ENCODE measurements around the gene AGAP2.

AGAP2 gene

DNA sequence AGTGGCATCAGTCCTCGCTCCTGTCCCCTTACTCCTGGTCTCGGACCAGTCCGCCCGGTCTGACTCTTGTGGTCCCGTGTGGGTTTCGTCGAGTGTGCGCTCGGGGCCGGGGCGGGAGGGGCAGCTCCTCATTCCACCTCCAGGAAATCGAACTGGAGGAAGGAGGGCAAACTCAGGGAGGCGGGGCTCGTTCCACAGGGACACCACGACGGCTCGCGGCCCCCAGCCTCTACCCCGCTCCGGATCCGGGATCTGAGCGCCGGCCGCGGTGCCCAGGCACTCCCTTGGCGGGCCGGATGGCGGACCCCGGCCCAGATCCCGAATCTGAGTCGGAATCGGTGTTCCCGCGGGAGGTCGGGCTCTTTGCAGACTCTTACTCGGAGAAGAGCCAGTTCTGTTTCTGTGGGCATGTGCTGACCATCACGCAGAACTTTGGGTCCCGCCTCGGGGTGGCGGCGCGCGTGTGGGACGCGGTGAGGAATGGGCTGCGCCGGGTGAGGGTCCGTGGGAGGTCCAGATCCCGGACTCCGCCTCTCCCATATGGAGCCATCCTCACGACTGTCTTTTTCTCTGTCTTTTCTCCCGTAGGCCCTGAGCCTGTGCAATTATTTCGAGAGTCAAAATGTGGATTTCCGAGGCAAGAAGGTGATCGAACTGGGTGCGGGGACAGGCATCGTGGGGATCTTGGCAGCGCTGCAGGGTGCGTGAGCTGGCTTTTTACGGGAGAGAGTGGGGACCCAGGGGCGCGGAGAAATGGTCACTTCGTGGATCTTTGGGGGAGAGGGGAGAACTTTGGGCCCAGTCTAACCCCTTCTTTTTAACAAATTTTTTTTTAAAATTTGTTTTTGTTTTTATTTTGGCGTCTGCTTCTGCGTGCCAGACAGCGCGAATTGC lies 34.1 kb upstream of the AGAP2 start, which contains the start of gene EEF1AKMT3:
TSS of gene EEF1AKMT3 (plus strand) at position 186 of the 894 bp plus-strand sequence. CDS start at position 297, 111 bp downstream.
- Histone ChIP-seq H3K4me1 (peaks cover 10% of the 10 kb centered on the region), H3K79me2 (no peaks in the 10 kb centered on the region), H3K9me3 (ENCODE audit: control insufficient read depth, low read length) (no peaks in the 10 kb centered on the region), H2AFZ (peak within 1 kb of the TSS; percentile 99), H3K27me3 (ENCODE audit: control insufficient read depth, insufficient read depth, low read length) (no peaks in the 10 kb centered on the region), H3K36me3 (ENCODE audit: control insufficient read depth, insufficient read depth, low read length) (no peaks in the 10 kb centered on the region), H3K9ac (peak within 1 kb of the TSS; percentile 87), H3K4me2 (ENCODE audit: low read length) (peak within 1 kb of the TSS; percentile 98), H3K4me3 (ENCODE audit: low read depth, low read length) (peak within 1 kb of the TSS; percentile 92), H3K27ac (peak within 1 kb of the TSS; percentile 82)
- TF ChIP-seq, protein P1, sequence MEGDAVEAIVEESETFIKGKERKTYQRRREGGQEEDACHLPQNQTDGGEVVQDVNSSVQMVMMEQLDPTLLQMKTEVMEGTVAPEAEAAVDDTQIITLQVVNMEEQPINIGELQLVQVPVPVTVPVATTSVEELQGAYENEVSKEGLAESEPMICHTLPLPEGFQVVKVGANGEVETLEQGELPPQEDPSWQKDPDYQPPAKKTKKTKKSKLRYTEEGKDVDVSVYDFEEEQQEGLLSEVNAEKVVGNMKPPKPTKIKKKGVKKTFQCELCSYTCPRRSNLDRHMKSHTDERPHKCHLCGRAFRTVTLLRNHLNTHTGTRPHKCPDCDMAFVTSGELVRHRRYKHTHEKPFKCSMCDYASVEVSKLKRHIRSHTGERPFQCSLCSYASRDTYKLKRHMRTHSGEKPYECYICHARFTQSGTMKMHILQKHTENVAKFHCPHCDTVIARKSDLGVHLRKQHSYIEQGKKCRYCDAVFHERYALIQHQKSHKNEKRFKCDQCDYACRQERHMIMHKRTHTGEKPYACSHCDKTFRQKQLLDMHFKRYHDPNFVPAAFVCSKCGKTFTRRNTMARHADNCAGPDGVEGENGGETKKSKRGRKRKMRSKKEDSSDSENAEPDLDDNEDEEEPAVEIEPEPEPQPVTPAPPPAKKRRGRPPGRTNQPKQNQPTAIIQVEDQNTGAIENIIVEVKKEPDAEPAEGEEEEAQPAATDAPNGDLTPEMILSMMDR (IDR thresholded peaks at IDR 0.05), result no peak

DNA sequence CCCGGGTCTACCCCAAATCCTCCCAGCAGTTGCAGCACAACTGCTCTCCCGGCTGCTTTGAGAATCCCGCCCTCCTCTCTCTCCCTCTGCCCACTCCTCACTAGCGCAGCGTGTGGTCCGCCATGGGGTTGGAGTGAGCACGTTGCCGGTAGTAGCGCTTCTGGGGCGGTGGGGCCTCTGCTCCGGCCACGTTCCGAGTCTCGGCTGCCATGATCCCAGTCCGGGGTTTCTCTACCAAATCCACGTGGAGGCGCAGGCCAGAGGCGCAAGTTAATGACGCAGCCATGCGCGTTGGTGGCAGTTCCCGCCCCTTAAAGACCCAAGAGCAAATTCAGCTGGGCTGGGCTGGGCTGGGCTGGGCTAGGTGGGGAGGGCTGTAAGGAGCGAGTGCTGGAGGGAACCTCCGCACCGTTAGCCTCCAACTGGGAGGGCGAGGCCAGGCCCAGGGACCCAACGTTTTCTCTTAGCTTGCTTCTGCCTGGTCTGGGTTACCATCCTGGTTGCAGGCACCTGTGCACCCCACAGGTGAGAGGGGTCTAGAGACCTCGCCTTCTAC lies 33.4 kb upstream of the AGAP2 start, which contains the start of gene METTL1:
TSS of gene METTL1 (minus strand) at position 233 of the 556 bp plus-strand sequence. CDS start at position 211, 22 bp downstream.
- Histone ChIP-seq H3K4me3 (ENCODE audit: low read depth, low read length) (peak within 1 kb of the TSS; percentile 92), H3K4me1 (peaks cover 10% of the 10 kb centered on the region), H2AFZ (peak within 1 kb of the TSS; percentile 99), H3K27ac (peak within 1 kb of the TSS; percentile 82), H3K9me3 (ENCODE audit: control insufficient read depth, low read length) (no peaks in the 10 kb centered on the region), H3K4me2 (ENCODE audit: low read length) (peak within 1 kb of the TSS; percentile 98), H3K27me3 (ENCODE audit: control insufficient read depth, insufficient read depth, low read length) (no peaks in the 10 kb centered on the region), H3K9ac (peak within 1 kb of the TSS; percentile 87), H3K79me2 (no peaks in the 10 kb centered on the region), H3K36me3 (ENCODE audit: control insufficient read depth, insufficient read depth, low read length) (no peaks in the 10 kb centered on the region)
- TF ChIP-seq, protein P1 (IDR thresholded peaks at IDR 0.05), result no peak

DNA sequence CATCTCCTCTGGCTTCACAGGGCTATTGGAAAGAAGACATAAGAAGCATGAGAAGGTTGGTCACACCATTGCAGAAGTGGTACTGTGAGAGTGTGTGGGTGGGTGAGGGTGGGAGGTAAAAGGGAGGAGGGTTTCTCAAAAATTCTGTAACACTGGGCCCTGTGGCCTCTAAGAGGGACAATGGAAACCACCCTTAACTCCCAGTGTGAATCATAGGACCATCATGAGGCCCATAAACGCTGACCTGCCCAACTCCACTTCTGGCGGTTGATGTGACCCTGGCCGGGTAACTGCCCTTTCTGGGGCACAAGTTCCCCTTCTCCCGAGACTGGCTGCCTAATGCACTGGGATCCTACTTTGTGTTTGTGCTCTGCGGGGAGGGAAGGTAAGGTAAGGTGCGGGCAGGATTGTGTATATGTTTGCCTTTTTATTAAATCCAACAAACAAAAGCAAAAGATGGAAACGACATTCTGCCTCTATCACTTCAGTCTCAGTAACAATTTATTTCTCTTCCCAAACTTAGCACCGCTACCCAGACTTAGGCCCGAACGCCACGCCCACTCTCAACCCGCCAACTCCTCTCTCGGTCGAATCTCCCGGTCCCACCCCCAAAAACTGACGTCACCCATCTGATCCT lies 32.8 kb upstream of the AGAP2 start:
- peak overlapping the region; percentile 82 for H3K27ac ChIP-seq
- peak overlapping the region; percentile 31 for H3K9ac ChIP-seq
- peak overlapping the region; percentile 92 for H3K4me3 ChIP-seq (ENCODE audit: low read depth, low read length)
- no peaks in the 10 kb centered on the region for H3K36me3 ChIP-seq (ENCODE audit: control insufficient read depth, insufficient read depth, low read length)
- no peaks in the 10 kb centered on the region for H3K79me2 ChIP-seq
- TF ChIP-seq, protein P1 (IDR thresholded peaks at IDR 0.05), result no peak
- H3K9me3 ChIP-seq (ENCODE audit: control insufficient read depth, low read length), result no peaks in the 10 kb centered on the region
- H3K27me3 ChIP-seq (ENCODE audit: control insufficient read depth, insufficient read depth, low read length), result no peaks in the 10 kb centered on the region
- peak overlapping the region; percentile 99 for H2AFZ ChIP-seq
- H3K4me2 ChIP-seq (ENCODE audit: low read length), result peak overlapping the region; percentile 98
- peaks cover 10% of the 10 kb centered on the region for H3K4me1 ChIP-seq

DNA sequence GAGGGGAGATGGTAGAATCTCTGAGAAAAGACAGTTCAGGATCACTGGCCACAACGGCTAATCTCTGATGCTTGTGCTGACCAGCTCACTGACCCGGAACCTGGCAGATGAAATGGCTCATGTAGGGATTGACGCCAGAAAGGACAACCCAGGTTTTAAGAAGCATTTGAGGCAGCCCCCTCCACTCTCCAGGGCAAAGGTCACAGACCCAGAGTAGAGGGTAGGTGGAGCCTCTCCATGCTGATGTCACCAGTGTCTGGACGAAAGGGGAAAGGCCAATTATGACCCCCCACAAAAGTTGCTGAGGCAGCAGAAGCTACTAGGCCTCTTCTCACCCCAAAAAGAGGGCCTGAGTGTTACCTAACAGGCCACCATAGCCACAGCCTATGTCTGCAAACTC lies 32.2 kb upstream of the AGAP2 start:
- no peak overlapping the region for H3K27ac ChIP-seq
- no peaks in the 10 kb centered on the region for H3K27me3 ChIP-seq (ENCODE audit: control insufficient read depth, insufficient read depth, low read length)
- no peak overlapping the region for H3K9ac ChIP-seq
- no peaks in the 10 kb centered on the region for H3K36me3 ChIP-seq (ENCODE audit: control insufficient read depth, insufficient read depth, low read length)
- H3K79me2 ChIP-seq, result no peaks in the 10 kb centered on the region
- H3K9me3 ChIP-seq (ENCODE audit: control insufficient read depth, low read length), result no peaks in the 10 kb centered on the region
- H2AFZ ChIP-seq, result no peak overlapping the region
- H3K4me2 ChIP-seq (ENCODE audit: low read length), result no peak overlapping the region
- TF ChIP-seq, protein P1 (IDR thresholded peaks at IDR 0.05), result no peak
- peaks cover 10% of the 10 kb centered on the region for H3K4me1 ChIP-seq
- no peak overlapping the region for H3K4me3 ChIP-seq (ENCODE audit: low read depth, low read length)
